DMS53 treated with DMSO at 0.1 percent for 48 hours (cell line): Measurements from ENCODE around the gene LAMA5.

Experiments used
- DNase-seq: peaks from one replicate; lab custom pipeline; 2025; ENCODE audit not compliant: unreplicated experiment; lab: John Stamatoyannopoulos, UW

Gene LAMA5

DNA sequence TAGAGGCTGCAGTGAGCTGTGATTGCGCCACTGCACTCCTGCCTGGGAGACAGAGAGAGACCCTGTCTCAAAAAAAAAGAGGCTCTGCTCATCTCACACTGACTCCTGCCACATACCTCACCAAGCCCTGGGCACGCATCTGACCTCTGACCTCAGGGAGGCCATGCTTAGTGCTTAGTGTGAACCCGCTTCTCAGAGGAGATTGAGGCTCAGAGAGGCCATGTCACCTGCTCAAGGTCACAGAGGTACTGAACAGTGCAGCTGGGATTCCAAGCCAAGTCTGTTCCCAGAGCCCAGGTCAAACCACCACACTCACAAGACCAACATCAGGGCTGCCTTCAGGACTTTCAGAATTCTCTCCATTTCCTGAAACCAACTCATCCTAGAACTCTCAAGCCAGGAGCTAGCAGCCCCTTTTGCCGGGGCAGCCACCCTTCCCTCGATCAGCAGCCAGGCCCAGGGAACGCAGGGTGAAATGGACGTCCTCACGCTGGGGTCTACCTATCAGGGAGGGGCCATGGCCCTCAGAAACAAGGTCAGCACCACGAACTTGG, 37.1 kb upstream of the LAMA5 start:
- DNase-seq, result no peak

DNA sequence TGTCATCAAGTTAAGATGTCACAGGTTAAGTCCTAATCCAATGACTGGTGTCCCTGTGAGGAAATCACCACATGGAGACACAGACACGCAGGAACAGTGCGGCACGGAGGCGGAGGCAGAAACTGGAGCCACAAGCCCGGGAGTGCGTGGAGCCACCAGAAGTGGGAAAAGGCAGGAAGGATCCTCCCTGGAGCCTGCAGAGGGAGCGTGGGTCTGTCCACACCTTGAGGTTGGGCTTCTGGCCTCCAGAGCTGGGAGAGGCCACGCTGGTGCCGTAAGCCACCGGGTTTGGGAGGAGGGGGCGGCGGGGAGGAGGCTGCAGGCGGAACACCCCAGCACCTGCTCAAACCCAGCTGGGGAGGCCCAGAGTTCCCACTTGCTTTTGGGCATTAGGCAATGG, 36.2 kb upstream of the LAMA5 start:
- DNase-seq, result no peak

DNA sequence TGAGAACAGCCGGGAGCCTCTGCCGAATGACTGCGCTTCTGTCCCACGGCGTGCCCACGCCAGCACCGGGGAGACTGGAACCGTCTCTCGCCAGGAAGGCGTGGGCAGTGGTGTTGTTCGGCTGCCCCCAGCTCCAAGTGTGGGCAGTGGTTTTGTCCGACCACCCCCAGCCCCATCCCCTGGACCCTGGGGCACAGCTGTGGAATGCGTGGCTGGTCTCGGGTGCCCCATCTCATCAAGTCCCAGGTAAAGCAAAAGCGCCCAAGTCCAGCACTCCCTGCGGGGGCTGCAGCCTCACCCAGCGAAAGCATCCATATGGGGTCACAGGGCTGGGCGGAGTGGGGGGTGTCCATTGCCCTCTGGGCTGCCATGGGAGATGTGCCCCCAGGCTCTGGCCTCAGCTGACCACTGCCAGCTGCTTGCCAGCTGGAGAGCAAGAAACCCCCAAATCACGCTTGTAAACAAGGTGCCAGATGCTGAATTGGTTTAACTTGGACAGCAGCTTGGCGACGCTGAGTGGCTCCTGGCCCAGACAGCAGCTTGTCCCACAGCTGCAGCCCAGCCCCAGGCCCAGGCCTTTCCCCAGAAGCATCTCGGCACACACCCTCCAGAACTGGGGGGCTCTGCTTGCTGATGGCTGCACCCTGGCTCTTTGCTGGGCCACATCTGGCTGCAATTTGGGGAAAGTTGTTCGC, 35.5 kb upstream of the LAMA5 start:
- DNase-seq, result no peak

DNA sequence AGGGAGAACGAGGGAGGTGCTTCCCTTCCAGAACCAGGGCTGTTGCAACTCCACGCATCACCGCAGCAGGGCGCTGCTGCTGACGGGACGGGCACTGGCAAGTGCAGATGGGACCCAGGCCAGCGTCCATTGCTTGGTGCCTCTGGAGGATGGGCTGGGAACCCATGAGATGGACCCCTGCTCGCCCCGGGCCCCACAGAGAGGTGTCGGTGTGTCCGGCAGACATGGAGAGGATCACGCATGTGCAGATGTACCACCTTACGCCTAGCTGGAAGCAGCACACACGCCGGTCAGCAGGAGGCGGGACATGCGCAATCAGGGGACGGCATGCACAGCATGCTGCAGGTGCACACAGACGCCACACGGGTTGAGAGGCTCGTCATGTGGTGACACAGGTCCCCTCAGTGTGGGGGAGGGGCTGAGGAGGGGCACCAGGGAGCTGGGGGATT, 34.2 kb upstream of the LAMA5 start:
- DNase-seq, result no peak

DNA sequence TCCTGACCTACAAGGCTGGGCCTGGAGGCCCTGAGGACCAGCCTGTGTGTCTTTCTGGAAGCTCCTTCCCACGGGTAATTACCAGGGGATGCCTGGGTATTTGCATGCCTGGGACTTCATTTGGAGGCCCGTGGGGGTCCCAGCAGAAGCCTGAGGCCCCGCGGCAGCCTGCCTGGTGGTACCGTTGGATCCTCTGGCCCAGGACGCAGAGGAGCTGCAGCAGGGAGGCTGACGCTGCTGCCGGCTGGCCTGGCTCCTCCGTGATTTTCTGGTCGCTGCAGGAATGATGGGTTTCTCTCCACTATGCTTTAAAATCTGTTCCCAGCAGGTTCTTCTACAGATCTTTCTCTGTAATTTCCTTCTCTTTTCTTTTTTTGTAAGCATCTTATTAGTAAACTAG, 33.4 kb upstream of the LAMA5 start:
- DNase-seq, result no peak

DNA sequence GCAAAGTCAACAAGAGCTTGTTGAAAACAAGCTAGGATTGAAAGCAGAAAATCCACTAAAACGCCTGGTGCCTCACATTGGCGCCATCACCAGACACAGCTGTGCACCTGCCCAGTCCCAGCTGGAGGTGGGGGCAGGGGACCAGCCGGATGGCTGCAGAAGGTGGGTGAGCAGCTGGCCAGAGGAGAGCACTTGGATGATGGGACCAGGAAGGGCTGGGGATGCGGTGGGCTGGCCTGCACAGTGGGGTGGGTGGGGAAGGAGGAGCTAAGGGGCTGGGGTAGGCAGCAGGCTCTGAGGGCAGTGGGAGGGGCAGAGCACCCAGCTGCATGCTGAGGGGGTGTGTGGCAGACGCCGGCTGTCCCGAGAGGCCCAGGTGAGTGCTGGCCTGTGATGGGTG, 32.9 kb upstream of the LAMA5 start:
- DNase-seq, result peak; percentile 55

DNA sequence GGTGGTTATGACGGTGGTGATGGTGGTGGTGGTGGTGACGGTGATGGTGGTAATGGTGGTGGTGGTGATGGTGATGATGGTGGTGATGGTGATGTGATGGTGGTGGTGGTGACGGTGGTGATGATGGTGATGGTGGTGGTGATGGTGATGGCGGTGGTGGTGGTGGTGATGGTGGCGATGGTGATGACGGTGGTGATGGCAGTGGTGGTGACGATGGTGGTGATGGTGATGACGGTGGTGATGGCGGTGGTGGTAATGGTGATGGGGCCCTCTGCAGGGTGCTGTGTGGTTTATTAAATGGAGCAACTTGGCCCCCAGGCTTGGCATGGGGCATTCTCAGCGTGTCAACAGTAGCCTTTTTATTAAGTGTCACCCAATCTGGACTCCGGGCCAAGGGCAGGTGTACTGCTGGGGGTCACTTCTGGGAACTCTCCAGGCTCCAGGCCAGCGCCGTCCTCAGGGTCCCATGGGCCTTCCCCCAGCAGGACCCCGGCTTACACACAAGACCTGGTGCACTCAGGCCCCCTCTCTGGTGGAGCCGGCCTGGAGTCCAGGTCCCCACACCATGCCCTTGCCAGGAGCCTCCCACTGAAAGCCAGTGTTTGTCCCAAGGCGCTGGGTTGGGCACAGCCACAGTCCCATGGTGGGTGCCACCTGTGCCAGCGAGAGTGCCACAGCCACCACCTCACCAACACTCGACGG, 31.2 kb upstream of the LAMA5 start:
- DNase-seq, result no peak

DNA sequence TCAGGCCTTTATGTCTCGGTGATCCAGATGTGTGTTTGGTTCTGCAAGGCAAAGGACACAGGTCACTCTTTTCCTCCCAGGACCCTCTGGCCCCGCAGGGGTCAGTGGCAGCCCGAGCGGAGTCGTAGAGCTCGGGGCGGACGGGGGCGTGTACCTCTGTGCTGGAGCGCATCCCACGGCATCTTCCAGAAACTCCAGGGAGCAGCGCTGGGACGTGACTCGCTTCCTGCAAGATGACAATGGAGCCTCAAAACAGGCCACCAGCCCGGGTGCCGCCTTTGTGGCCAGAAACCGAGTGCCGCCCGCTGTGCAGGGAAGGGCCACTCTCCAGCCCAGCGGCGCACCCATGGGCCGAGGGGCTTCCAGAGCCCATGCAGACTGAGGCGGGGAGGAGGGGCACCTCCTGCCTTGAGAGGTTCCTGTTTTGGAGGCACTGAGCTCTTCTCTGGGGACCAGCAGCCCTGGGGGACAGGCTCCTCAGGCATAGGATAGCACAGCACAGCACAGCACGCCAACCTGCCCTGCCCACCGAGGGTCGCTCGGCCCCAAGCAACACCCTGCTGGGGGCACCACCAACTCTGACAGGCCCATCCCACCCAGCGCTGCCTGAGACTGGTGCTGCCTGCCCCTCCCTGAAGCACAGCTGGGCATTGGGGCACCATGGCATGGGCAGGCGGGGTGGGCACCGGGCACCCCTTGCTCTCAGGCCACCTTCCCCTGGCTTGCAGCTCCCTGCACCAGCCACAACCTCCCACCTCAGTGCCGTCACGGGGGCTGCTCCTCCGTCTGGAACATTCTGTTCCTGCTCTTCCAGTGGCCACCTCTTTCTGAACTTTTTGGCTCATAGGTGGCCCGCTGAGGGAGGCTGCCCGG, 29.5 kb upstream of the LAMA5 start:
- no peak for DNase-seq

DNA sequence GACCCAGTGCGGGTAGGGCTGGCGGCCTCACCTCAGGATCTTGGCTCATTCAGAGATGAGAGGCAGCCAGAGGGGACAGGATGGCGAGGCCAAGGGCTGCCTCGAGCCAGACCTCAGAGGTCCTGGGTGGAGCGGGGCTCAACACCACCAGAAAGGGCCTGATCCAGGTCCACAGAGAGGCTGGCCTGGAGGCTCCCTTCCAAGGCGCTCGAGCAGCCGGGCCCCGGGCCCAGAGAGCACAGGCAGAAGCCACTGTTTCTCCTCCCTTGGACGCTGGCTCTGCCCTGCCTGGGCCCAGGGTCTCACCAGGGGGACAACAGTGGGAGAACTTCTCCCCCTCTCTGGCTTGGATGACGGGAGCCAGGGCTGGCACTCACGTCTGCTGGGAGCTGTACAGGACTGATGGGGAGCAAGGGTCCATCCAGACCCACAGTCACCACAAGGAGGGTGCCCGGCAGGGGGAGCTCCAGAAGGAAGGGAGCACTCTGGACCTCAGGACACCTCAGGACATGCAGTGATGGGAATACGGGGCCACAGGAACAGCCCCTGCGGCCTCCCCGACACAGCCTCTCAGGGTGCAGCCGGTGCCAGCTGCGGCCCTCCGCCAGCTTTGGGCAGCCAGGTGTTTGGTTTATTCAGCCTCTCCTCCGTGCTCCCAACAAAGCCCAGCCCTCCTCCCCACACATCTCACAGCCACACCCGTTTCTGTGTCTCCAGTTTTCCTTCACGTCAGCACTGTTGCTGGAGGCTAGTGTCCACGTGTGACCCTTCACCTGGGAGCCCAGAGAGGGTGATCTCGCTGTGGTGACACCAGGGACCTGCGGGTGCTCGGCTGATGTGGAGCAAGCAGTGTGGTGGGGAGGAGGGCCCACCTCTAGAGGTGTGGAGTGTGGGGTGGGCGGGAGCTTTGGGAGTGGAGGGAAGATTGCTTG, 28.5 kb upstream of the LAMA5 start:
- no peak for DNase-seq

DNA sequence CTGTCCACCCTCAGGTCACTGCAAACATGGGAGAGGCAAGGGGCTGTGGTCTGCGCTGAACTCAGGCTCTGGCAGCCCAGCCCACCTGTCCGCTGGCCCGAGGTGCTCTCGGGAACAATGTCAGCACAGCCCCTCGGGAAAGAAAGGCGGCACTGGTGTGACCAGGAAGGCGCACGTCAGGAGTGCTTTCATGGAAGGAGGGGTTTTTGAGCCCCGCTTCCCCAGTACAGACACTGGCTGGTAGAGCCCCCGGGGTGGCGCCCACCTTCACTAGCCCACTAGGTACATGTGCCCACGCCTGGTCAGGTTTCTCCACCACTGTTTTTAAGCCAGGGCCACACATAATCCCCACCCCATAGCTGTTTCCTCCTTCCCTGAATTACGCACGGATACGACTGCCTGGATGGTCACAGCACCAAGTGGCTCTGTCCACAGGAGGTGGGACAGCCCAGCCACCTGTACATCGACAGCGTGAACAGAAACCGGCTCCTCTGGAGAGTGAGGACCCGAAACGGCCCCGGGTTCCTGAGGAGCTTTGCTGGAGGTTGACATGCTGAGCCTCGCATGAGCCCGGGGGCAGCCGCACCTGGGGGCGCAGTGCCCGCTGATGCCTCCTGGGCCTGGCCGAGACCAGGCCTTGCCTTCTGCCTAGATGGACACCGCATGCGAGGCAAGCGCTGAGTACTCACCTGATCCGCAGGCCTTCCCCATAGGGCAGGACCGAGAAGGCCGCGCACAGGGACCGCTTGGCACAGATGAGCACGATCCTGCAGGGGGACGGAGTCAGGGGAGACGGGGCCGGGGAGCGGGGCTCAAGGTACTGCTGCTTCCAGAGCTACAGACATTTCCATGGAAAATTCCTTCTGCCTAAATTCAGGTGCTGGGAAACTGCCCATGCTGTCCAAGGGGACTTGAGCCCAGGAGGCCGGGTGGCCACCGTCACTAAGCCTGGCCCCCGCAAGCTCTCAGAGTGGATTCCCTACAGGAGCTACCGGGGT, 27.4 kb upstream of the LAMA5 start:
- DNase-seq, result no peak

DNA sequence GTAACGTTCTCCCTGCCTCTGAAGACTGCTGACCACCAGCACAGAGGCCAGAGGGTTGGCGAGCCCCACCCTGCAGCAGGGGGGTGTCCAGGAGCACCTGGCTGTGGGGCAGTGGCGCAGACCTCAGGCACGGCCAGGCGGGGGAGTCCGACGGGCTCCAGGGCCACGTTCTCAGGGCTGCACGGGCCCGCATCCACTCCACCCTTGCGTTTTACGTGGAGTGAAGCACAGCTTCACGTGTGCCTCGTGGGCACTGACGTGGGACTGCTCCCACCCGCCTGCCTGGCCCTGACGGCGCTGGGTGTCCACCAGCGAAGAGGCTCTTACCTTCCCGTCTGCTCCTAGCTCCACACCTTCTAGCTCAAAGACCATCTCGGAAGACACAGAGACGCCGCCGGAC, 26.7 kb upstream of the LAMA5 start:
- no peak for DNase-seq

DNA sequence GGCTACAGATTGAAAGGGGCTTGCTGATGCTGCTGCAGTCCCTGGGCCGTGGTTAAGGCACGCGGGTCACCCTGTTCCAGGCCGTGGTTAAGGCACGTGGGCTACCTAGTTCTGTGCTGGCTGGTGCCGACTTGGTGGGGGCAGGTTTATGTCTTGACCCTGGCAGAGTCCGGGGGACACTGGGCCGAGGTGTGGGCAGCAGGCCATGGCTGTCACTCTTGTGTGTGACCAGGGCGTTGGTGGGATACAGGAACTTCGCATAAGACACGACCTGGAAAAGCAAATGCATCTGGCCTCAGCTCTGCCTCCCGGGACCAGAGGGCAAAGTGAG, 26.2 kb upstream of the LAMA5 start:
- DNase-seq, result no peak

DNA sequence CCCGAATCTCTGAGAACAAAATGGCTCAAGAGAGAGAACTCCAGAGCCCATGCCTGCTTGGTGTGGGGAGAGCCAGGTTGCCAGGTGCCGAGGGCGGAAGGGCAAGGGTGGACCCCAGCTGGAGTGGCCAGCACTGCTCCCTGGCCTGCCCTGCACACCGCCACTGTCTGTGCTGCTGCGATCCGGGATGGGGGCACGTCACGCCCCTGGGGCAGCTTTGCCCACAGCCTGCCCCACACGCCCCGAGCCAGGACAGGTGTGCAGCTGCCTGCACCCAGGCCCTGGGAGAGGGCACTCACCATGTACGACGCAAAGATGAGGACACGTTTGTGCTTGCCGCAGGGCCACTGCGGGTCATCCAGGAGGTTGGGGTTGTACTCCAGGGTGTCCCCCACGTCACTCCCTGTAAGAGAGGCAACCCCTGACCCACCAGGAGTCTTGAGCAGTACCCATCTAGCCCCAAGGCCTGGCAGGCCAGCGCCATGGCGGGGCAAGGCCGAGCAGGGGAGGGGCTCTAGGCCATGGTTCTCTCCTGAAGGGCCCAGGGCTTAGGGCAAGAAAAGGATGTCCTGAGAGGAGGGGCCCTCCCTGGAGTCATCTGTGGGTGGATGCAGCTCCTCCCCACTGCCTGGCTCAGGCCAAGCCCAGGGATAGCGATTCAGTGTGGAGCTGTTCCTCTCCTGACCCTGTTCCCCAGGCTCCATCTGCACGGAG, 25.7 kb upstream of the LAMA5 start:
- DNase-seq, result no peak

DNA sequence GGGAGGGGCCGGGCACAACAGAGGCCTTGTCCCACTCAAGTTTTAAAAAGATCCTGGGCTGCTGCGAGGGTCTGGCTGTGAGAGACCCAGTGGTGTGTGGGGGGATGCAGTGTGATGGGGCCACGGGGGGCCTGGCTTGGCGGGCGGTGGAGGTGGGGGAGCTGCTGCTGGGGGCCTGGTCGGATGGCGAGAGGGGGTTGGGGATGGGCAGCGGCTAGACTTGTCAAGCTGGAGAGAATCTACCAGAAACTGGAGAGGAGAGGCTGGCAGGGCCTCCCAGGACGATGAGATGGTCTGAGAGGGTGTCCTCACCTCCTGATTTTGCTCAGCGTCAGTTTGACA, 24.9 kb upstream of the LAMA5 start:
- DNase-seq, result no peak

DNA sequence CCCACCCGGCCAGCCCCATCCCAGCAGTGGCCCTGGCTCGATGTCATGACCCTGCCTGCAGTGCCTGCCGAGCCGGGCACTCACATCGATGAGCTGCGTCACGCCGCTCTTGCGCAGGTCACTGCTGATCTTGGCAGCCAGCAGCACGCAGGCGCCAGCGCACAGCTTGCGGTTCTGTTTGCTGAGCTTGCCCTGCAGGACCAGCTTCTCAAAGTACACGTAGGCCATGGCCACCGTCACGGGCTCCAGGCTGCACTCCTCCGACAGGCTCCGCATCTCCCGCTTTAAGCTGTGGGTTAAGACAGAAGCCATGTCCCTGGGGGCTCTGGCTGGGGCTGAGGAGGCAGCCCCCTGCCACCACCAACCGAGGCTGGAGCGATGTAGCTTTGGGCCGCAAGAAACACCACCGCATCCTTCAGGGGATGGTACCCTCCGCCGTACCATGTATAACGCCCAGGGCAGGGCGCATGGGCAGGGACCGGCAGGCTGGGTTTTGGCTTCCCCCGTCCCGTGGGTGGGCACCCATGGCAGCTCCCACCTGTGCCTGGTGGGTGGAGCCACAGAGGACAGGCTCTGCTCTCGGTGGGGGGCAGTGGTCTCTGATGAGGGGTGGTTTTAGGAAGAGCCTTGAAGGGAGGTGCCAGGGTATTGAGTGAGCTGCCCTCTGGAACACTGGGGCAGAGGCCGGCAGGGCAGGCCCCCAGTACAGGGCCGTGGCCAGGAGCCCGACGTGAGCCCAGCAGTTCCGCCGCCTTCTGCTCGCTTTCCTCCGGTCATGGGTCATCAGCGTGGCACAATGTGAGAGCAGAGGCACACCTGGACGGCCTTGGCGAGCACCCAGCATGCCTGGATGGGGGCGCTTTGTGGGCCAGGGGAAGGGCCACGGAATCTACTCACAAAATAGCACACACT, 24.3 kb upstream of the LAMA5 start:
- no peak for DNase-seq

DNA sequence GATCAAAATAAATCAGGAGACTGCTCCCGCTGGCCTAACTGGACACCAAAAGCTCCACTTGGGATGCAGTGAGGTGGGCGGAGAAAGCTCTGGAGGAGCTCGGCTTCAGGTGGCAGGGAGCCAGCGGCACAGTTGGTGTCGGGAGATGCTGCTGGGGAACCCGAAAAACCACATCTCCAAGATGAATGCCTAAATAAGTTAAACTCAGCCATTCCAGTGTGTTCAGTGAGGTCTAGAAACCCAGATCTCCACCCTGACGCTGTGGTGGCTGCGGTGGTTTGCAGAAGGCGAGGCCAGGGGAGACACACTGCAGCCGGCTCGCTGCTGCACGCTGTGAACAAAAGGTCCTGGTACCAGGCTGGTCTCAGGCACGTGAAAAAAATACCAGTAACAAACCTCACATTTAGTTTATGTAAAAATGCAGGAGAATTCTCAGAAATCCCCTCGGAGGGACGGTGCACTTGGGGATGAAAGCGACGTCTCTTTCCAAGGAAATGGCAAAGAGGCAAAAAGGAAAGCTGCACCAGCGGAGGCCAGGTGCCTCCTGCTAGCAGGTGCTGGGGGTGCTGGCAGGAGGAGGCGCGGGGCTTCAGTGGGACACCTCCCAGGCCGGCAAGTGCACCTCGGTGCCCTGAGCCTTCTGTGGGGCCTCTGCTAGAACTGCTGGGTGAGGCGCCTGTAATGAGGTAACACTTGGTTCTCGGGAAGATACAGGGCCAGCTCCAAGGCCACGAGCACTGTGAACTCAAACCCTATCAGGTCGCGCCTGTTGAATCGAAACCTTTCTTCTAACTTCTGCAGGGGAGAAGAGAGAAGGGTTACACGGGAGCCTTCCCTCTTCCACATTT, 23.4 kb upstream of the LAMA5 start:
- no peak for DNase-seq

DNA sequence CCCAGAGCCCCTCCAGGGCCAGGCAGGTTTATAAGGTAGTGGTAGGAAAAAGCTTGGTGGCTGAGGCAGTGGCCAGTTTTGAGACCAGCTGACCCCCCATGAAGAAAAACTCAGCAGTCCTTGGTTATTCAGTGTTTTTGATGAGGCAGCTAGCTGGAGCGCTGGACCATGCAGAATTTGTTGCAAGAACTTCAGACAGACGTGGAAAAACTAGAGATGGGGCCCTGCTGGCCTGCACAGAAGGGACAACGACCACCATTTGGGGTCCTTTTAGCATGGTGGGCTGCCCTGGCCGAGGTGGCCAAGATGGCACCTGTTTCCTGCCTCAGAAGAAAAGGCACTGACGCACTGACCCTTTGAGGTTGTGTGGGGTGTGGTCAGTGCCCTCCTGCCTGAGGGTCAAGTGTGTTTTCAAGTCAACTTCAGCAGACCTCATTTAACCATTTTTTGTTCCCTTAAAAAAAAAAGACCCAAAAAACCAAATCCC, 22.5 kb upstream of the LAMA5 start:
- DNase-seq, result no peak
